GM23248 (cell line): ENCODE measurements around the gene PLAC1. TPM values are rescaled to one million over a fixed set of nuclear protein-coding genes. Genes with fewer than 3 reads are reported as not detected.

Experiments
- DNase-seq: peaks from one replicate; pipeline ENCODE4 v3.0.0-alpha.2; 2015
- H2AFZ ChIP-seq: fragments of 200-600 bp; sonication (generic); 2 replicates; pipeline ENCODE4 v1.6.1; 2016; ENCODE audit warnings: antibody characterized with exemption
- H3F3A ChIP-seq: fragments of 200-600 bp; sonication (generic); 2 replicates; pipeline ENCODE4 v1.6.1; 2016; ENCODE audit warnings: mild to moderate bottlenecking, antibody characterized with exemption, mixed run types; ENCODE audit not compliant: insufficient read depth
- H3K27ac ChIP-seq: fragments of 200-600 bp; sonication (generic); 2 replicates; pipeline ENCODE4 v1.5.1; 2016; ENCODE audit warnings: mild to moderate bottlenecking
- H3K27me3 ChIP-seq: fragments of 200-600 bp; sonication (generic); replicated peaks from 2 replicates; pipeline ENCODE4 v1.6.1; 2016; ENCODE audit warnings: mild to moderate bottlenecking; ENCODE audit not compliant: insufficient read depth
- H3K36me3 ChIP-seq: fragments of 200-600 bp; sonication (generic); 2 replicates; pipeline ENCODE4 v1.6.1; 2016; ENCODE audit warnings: low read depth, mild to moderate bottlenecking
- H3K4me1 ChIP-seq: fragments of 200-600 bp; sonication (generic); 2 replicates; pipeline ENCODE4 v1.6.1; 2016; ENCODE audit warnings: mild to moderate bottlenecking; ENCODE audit not compliant: insufficient read depth
- H3K4me2 ChIP-seq: fragments of 200-600 bp; sonication (generic); one replicate; pipeline ENCODE4 v1.6.1; 2016; ENCODE audit warnings: mild to moderate bottlenecking; ENCODE audit not compliant: unreplicated experiment
- H3K4me3 ChIP-seq: fragments of 200-600 bp; sonication (generic); 2 replicates; pipeline ENCODE4 v1.5.1; 2016; ENCODE audit warnings: mild to moderate bottlenecking
- H3K79me2 ChIP-seq: fragments of 200-600 bp; sonication (generic); 2 replicates; pipeline ENCODE4 v1.6.1; 2016; ENCODE audit warnings: mild to moderate bottlenecking; ENCODE audit not compliant: insufficient read depth
- H3K9ac ChIP-seq: fragments of 200-600 bp; sonication (generic); 2 replicates; pipeline ENCODE4 v1.6.1; 2016; ENCODE audit warnings: mild to moderate bottlenecking
- H3K9me2 ChIP-seq: fragments of 200-600 bp; sonication (generic); 2 replicates; pipeline ENCODE4 v1.6.1; 2016; ENCODE audit warnings: mixed run types, mild to moderate bottlenecking, moderate library complexity; ENCODE audit not compliant: insufficient read depth
- H3K9me3 ChIP-seq: fragments of 200-600 bp; sonication (generic); one replicate; pipeline ENCODE4 v1.6.1; 2017; ENCODE audit warnings: low read depth
- H4K20me1 ChIP-seq: fragments of 200-600 bp; sonication (generic); 2 replicates; pipeline ENCODE4 v1.6.0; 2016; ENCODE audit not compliant: insufficient read depth
- EZH2 ChIP-seq: fragments of 200-600 bp; sonication (generic); IDR thresholded peaks from 2 replicates; pipeline ENCODE4 v1.6.1; 2018; ENCODE audit warnings: antibody characterized with exemption, mild to moderate bottlenecking; ENCODE audit not compliant: insufficient read depth, poor library complexity, severe bottlenecking
- EZH2phosphoT487 ChIP-seq: fragments of 200-600 bp; sonication (generic); IDR thresholded peaks from 2 replicates; pipeline ENCODE4 v1.6.1; 2018; ENCODE audit warnings: antibody characterized with exemption, moderate library complexity, mild to moderate bottlenecking, low read depth; ENCODE audit not compliant: insufficient read depth
- WGBS, 2 experiments: methylation state at CpG; one replicate each; pipeline ENCODE4 v1.1.6; 2015 to 2017; ENCODE audit warnings: low lambda C conversion rate in 2 of 2, low coverage in 1 of 2; ENCODE audit errors: missing lambda C conversion rate in 2 of 2; 5-methylcytosine and 5-hydroxymethylcytosine counted together
- in situ Hi-C: fragments of 300-500 bp; cut with MboI; formaldehyde crosslinking; loops from 2 replicates; pipeline ENCODE4 v1.15.0; 2020
- polyA plus RNA-seq: library from polyadenylated mRNA; unstranded; fragments of >200 nt; fragmentation: Nextera tagmentation; extraction: Ambion mirVana; gene quantifications from 2 replicates; pipeline ENCODE4 v1.2.1, GENCODE V29; 2016
- total RNA-seq: library from RNA; depleted of rRNA; stranded (reverse); fragments of >200 nt; shearing (Covaris generic); gene quantifications from 2 replicates; pipeline ENCODE4 v1.2.3, GENCODE V29; 2014

Gene PLAC1
- total and polyA plus RNA-seq, 2 experiments from 2014 or later: not detected

DNA sequence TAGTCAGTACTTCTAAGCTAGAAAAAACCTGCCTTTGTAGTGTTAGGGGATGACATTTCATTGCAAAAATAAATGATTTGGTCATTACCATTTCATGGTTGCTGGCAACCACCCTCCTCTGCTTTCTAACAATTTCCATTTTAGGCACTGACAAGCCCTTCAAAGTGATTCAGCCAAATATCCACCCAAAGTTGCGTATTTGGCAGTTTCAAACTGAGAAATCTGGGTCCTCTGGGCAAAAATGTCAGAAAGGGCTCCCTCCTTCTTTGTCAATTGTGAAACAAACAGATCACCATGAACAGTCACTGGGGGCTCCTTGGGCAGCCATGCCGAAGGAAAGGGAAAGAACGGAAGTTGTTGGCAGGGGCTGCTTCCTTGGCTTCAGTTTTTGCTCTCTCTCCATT is 33.0 kb downstream of the PLAC1 start:
- in situ Hi-C loops: no loop called here
- peaks cover 25% of the 10 kb centered on the region for H3F3A ChIP-seq
- no peaks in the 10 kb centered on the region for H3K27me3 ChIP-seq
- peak overlapping the region; percentile 32; the same call in 1 of the 2 replicates for H3K4me3 ChIP-seq
- peak; percentile 70 for DNase-seq
- peak overlapping the region; percentile 53 for H3K4me2 ChIP-seq
- H3K4me1 ChIP-seq: peaks cover 42% of the 10 kb centered on the region
- H3K36me3 ChIP-seq: no peaks in the 10 kb centered on the region
- H3K9me2 ChIP-seq: no peaks in the 10 kb centered on the region
- no peaks in the 10 kb centered on the region for H4K20me1 ChIP-seq
- no peaks in the 10 kb centered on the region for H3K79me2 ChIP-seq
- peak overlapping the region; percentile 30 for H3K27ac ChIP-seq
- 12 to 27% methylated on average over 3 of the region's 3 CpGs for WGBS, 2 experiments
- no peaks in the 10 kb centered on the region for H3K9me3 ChIP-seq
- H3K9ac ChIP-seq: no peak overlapping the region
- 0 out of 2 replicates have a peak overlapping the region, but pooled peaks have one; percentile 24 for H2AFZ ChIP-seq
- TF ChIP-seq EZH2 (no peak), EZH2phosphoT487 (no peak)

DNA sequence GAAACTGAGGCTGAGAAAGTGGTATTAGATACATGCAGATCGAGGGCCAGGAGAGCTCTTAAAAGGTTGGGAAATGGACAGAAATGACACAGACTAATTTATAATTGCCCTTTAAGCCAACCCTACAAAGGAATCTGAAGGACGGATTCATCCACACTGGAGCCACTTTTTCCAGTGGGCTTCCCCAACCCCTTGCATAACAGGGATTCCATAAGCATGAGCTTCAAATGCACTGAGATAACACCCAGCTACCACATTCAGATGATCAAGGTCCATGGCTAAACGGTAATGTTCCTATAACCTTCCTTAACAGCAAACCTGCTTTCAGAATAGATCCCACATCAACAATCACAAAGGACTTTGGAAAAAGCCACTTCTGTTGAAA is 34.2 kb downstream of the PLAC1 start:
- Histone ChIP-seq H3K9ac (no peak overlapping the region), H3K4me1 (peaks cover 42% of the 10 kb centered on the region), H3K79me2 (no peaks in the 10 kb centered on the region), H4K20me1 (no peaks in the 10 kb centered on the region), H3K4me3 (no peak overlapping the region), H3K9me2 (no peaks in the 10 kb centered on the region), H3F3A (peaks cover 25% of the 10 kb centered on the region), H2AFZ (no peak overlapping the region), H3K27me3 (no peaks in the 10 kb centered on the region), H3K9me3 (no peaks in the 10 kb centered on the region), H3K27ac (no peak overlapping the region), H3K36me3 (no peaks in the 10 kb centered on the region), H3K4me2 (peak overlapping the region; percentile 28)
- in situ Hi-C loops: no loop called here
- WGBS, 2 experiments: 49 to 50% methylated on average over 3 of the region's 3 CpGs
- TF ChIP-seq EZH2: no peak
- TF ChIP-seq EZH2phosphoT487: no peak
- peak; percentile 14 for DNase-seq

DNA sequence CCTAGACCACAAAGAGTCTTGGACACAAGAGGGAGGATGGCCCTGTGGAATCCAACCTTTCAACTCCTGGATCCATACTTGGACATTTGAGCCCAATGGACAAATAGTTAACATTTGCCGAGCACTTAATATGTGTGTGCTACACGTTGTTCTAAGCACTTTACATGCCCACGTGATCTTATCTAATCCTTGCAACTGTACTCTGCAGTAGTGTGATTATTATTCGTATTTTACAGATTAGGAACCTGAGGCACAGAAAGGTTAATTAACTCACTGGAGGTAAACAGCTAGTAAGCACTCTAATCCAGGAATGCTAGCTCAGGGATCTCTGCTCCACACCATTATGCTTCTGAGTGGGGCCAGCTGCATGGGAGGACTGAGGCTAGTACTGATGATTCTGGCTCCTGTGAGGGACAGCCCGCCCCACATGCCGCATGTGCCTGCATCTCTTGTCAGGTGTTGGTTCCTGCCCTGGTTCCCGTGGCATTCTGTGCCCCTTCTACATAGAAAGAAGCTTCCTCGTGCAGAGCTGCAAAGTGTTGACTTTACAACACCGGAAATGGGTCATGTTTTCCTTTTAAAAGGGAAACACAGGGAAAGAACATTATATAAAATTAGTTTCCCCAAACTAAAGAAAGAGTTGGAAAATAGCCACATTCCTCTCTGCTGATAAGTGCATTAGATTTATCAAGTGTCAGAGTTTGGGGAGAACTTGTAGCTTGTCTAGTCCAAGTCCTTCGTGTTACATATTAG is 34.8 kb downstream of the PLAC1 start:
- TF ChIP-seq EZH2 (no peak), EZH2phosphoT487 (no peak)
- Histone ChIP-seq H3K9me3 (no peaks in the 10 kb centered on the region), H3K4me2 (peak overlapping the region; percentile 28), H3K36me3 (no peaks in the 10 kb centered on the region), H3K9me2 (no peaks in the 10 kb centered on the region), H3F3A (peaks cover 25% of the 10 kb centered on the region), H3K79me2 (no peaks in the 10 kb centered on the region), H3K4me3 (no peak overlapping the region), H2AFZ (no peak overlapping the region), H3K4me1 (peaks cover 42% of the 10 kb centered on the region), H3K27ac (no peak overlapping the region), H4K20me1 (no peaks in the 10 kb centered on the region), H3K9ac (no peak overlapping the region), H3K27me3 (no peaks in the 10 kb centered on the region)
- 78% methylated on average over 10 of the region's 10 CpGs for WGBS, 2 experiments
- in situ Hi-C loops: no loop called here
- DNase-seq: no peak

DNA sequence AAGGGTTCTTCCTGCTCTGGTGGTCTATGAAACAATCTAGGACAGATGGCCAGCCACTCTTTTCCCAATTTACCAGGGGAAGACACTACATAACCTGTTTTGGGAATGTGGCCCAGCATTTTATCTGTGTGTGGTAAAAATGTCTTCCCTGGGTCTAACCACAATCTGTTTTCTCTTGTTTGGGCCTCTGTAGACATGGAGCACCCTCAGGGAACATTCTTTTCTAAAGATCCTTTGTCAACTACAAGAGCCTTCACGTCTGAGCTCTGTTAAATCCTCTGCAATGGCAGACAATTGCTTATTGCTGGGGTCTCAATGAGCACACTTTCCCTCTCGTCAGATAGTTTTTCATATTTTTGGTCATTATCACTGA is 35.5 kb downstream of the PLAC1 start:
- no peaks in the 10 kb centered on the region for H3K79me2 ChIP-seq
- H3K4me1 ChIP-seq: peaks cover 42% of the 10 kb centered on the region
- peak overlapping the region; percentile 28 for H3K4me2 ChIP-seq
- H3F3A ChIP-seq: peaks cover 25% of the 10 kb centered on the region
- WGBS, 2 experiments: 72 to 80% methylated on average over 2 of the region's 2 CpGs
- H3K9me2 ChIP-seq: no peaks in the 10 kb centered on the region
- H3K27ac ChIP-seq: peak overlapping the region; percentile 61
- no peak overlapping the region for H3K9ac ChIP-seq
- TF ChIP-seq EZH2 (no peak), EZH2phosphoT487 (no peak)
- no peak overlapping the region for H3K4me3 ChIP-seq
- no peaks in the 10 kb centered on the region for H4K20me1 ChIP-seq
- H3K9me3 ChIP-seq: no peaks in the 10 kb centered on the region
- in situ Hi-C loops: no loop called here
- H3K27me3 ChIP-seq: no peaks in the 10 kb centered on the region
- DNase-seq: peak; percentile 15
- no peak overlapping the region for H2AFZ ChIP-seq
- H3K36me3 ChIP-seq: no peaks in the 10 kb centered on the region
